A673 (cell line): ENCODE results near the gene RNF187. TPM values are rescaled to one million over a fixed set of nuclear protein-coding genes. Genes with fewer than 3 reads are reported as not detected.

Source experiments
- BruUV-seq: library from RNA; stranded (reverse); fragments of 400-500 nt; replicated peaks from 2 replicates; lab custom pipeline; 2021; lab: Mats Ljungman, UMichigan
- CTCF ChIA-PET: fragments of 300-600 bp; sonication (Branson Sonifier 250); formaldehyde crosslinking; loops from one replicate; lab custom pipeline; 2022; ENCODE audit warnings: antibody characterized with exemption; lab: Charles Lee
- POLR2A ChIA-PET: fragments of 300-600 bp; sonication (Branson Sonifier 250); formaldehyde crosslinking; loops from one replicate; lab custom pipeline; 2022; ENCODE audit warnings: antibody characterized with exemption; ENCODE audit not compliant: low non-redundant PET; lab: Charles Lee
- DNase-seq: peaks from one replicate; pipeline ENCODE4 v3.0.0-alpha.2; 2015; ENCODE audit warnings: low spot score
- H3K27ac ChIP-seq: fragments of 200-600 bp; sonication (generic); 2 replicates; pipeline ENCODE4 v1.5.1; 2016; ENCODE audit warnings: mixed run types, low read depth, mild to moderate bottlenecking, mixed read lengths, antibody characterized with exemption, low read length; ENCODE audit not compliant: poor library complexity, severe bottlenecking
- H3K27me3 ChIP-seq: fragments of 200-600 bp; sonication (generic); replicated peaks from 2 replicates; pipeline ENCODE4 v1.6.1; 2017; ENCODE audit warnings: mixed run types, low read depth, mild to moderate bottlenecking, mixed read lengths, antibody characterized with exemption, low read length; ENCODE audit not compliant: insufficient read depth, poor library complexity
- H3K36me3 ChIP-seq: fragments of 200-600 bp; sonication (generic); 2 replicates; pipeline ENCODE4 v1.6.1; 2016; ENCODE audit warnings: mixed run types, mild to moderate bottlenecking, mixed read lengths, antibody characterized with exemption, low read length; ENCODE audit not compliant: insufficient read depth, poor library complexity, severe bottlenecking
- H3K4me1 ChIP-seq: fragments of 200-600 bp; sonication (generic); 2 replicates; pipeline ENCODE4 v1.6.1; 2017; ENCODE audit warnings: mixed run types, mild to moderate bottlenecking, mixed read lengths, antibody characterized with exemption, low read length; ENCODE audit not compliant: insufficient read depth, poor library complexity, severe bottlenecking
- H3K4me3 ChIP-seq: fragments of 200-600 bp; sonication (generic); 2 replicates; pipeline ENCODE4 v1.5.1; 2016; ENCODE audit warnings: low read depth, mixed run types, mild to moderate bottlenecking, mixed read lengths, low read length; ENCODE audit not compliant: poor library complexity, severe bottlenecking
- H3K9me3 ChIP-seq: fragments of 200-600 bp; sonication (generic); 2 replicates; pipeline ENCODE4 v1.6.1; 2016; ENCODE audit warnings: mixed run types, low read depth, mild to moderate bottlenecking, mixed read lengths, antibody characterized with exemption, low read length; ENCODE audit not compliant: poor library complexity, severe bottlenecking
- EZH2 ChIP-seq: fragments of 200-600 bp; sonication (generic); IDR thresholded peaks from 2 replicates; pipeline ENCODE4 v1.6.1; 2017; ENCODE audit warnings: borderline replicate concordance, low read depth, mild to moderate bottlenecking, mixed read lengths, antibody characterized with exemption, low read length; ENCODE audit not compliant: poor library complexity, severe bottlenecking
- intact Hi-C: fragments of 100-400 bp; cut with micrococcal nuclease; formaldehyde crosslinking; loops from one replicate; pipeline ENCODE4 v1.10.0; 2022; ENCODE audit not compliant: unreplicated experiment
- total RNA-seq: library from RNA; stranded (reverse); gene quantifications from 2 replicates; pipeline ENCODE4 v1.2.3, GENCODE V29; 2021
- TF ChIP-seq, protein P1 (sequence below): fragments of 300-800, 200-600 bp; sonication (generic); conservative IDR thresholded peaks from 2 replicates; pipeline ENCODE4 v1.5.1; 2017; ENCODE audit warnings: low read depth, mild to moderate bottlenecking, antibody characterized with exemption, low read length, moderate library complexity, mixed read lengths

The RNF187 gene
- total RNA-seq, 1 experiment from 2014 or later, result 146 TPM

GRCh38 chr1:228456252-228457016 is 30.7 kb upstream of the RNF187 start:
- BruUV-seq, result no TSS peak
- Histone ChIP-seq H3K9me3 (no peaks in the 10 kb centered on the region), H3K36me3 (no peaks in the 10 kb centered on the region), H3K4me1 (peaks cover 11% of the 10 kb centered on the region), H3K27ac (peak overlapping the region; percentile 87), H3K27me3 (peaks cover 12% of the 10 kb centered on the region), H3K4me3 (peak overlapping the region; percentile 84)
- no peak for TF ChIP-seq EZH2
- TF ChIP-seq, protein P1, sequence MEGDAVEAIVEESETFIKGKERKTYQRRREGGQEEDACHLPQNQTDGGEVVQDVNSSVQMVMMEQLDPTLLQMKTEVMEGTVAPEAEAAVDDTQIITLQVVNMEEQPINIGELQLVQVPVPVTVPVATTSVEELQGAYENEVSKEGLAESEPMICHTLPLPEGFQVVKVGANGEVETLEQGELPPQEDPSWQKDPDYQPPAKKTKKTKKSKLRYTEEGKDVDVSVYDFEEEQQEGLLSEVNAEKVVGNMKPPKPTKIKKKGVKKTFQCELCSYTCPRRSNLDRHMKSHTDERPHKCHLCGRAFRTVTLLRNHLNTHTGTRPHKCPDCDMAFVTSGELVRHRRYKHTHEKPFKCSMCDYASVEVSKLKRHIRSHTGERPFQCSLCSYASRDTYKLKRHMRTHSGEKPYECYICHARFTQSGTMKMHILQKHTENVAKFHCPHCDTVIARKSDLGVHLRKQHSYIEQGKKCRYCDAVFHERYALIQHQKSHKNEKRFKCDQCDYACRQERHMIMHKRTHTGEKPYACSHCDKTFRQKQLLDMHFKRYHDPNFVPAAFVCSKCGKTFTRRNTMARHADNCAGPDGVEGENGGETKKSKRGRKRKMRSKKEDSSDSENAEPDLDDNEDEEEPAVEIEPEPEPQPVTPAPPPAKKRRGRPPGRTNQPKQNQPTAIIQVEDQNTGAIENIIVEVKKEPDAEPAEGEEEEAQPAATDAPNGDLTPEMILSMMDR, result no peak
- ChIA-PET CTCF (no interaction called here), POLR2A (interaction anchor here (0.6 kb wide), 1 partner anchor 51 kb away, joined by 5 read pairs; no protein-coding TSS in a partner anchor)
- intact Hi-C loops, result no loop called here
- DNase-seq, result no peak

GRCh38 chr1:228457017-228457395 is 30.2 kb upstream of the RNF187 start:
- H3K9me3 ChIP-seq, result no peaks in the 10 kb centered on the region

GRCh38 chr1:228457396-228458176 is 29.6 kb upstream of the RNF187 start:
- peak overlapping the region; percentile 87 for H3K27ac ChIP-seq
- H3K9me3 ChIP-seq, result no peaks in the 10 kb centered on the region
- H3K27me3 ChIP-seq, result peaks cover 24% of the 10 kb centered on the region
- intact Hi-C loops, result loop anchor here (1.0 kb wide), 1 partner anchor 29 kb away; no protein-coding TSS in a partner anchor
- DNase-seq, result peak; percentile 99
- peaks cover 11% of the 10 kb centered on the region for H3K4me1 ChIP-seq
- peak overlapping the region; percentile 84 for H3K4me3 ChIP-seq
- CTCF ChIA-PET, result interaction anchor here (0.5 to 0.7 kb wide), 2 partner anchors 14 to 243 kb away, joined by 3 to 5 read pairs; no protein-coding TSS in a partner anchor
- no peak for TF ChIP-seq EZH2
- TF ChIP-seq, protein P1, result peak; percentile 45
- POLR2A ChIA-PET, result interaction anchor here (0.6 to 1.1 kb wide), 4 partner anchors 29 to 292 kb away, joined by 3 to 9 read pairs (median 6); partner anchors contain the start of gene IBA57
- H3K36me3 ChIP-seq, result no peaks in the 10 kb centered on the region
- TSS peak; percentile 80 for BruUV-seq

More at GRCh38 chr1:228457017-228457395, 30.2 kb upstream of the RNF187 start:
- Histone ChIP-seq H3K4me3 (peak overlapping the region; percentile 84), H3K4me1 (peaks cover 11% of the 10 kb centered on the region), H3K27me3 (peaks cover 18% of the 10 kb centered on the region), H3K27ac (peak overlapping the region; percentile 87), H3K36me3 (no peaks in the 10 kb centered on the region)
- no peak for DNase-seq
- CTCF ChIA-PET, result no interaction called here
- intact Hi-C loops, result no loop called here
- TF ChIP-seq, protein P1, result no peak
- no peak for TF ChIP-seq EZH2
- no TSS peak for BruUV-seq
- POLR2A ChIA-PET, result interaction anchor here (0.6 to 1.1 kb wide), 4 partner anchors 30 to 291 kb away, joined by 3 to 9 read pairs (median 6); partner anchors contain the start of gene IBA57
